Liver (tissue), 9 donors: ENCODE measurements around the gene ZSCAN21. TPM values are rescaled to one million over a fixed set of nuclear protein-coding genes. Genes with fewer than 3 reads are reported as not detected.

Experiments
- DNase-seq: peaks from one replicate; pipeline ENCODE4 v3.0.0-alpha.2; 2017; ENCODE audit warnings: low spot score
- H3K27ac ChIP-seq, 2 donors: one replicate each; pipeline ENCODE4 v1.7.0; 2013; ENCODE audit warnings: inconsistent platforms in 2 of 2, low read length in 2 of 2, control low read depth in 1 of 2, low read depth in 1 of 2, mild to moderate bottlenecking in 1 of 2
- H3K27me3 ChIP-seq, 4 donors: one replicate each; pipeline versions ENCODE4 v1.6.1 to v1.7.0; 2013; ENCODE audit warnings: low read length in 3 of 4, inconsistent platforms in 1 of 4, mild to moderate bottlenecking in 1 of 4, moderate library complexity in 1 of 4; ENCODE audit not compliant: control insufficient read depth in 4 of 4, insufficient read depth in 4 of 4
- H3K36me3 ChIP-seq, 4 donors: one replicate each; pipeline versions ENCODE4 v1.6.1 to v1.7.0; 2013; ENCODE audit warnings: low read length in 3 of 4, mild to moderate bottlenecking in 3 of 4, low read depth in 1 of 4, moderate library complexity in 1 of 4; ENCODE audit not compliant: control insufficient read depth in 4 of 4, insufficient read depth in 3 of 4
- H3K4me1 ChIP-seq, 4 donors: one replicate each; pipeline versions ENCODE4 v1.6.1 to v1.7.0; 2013; ENCODE audit warnings: low read length in 3 of 4, mild to moderate bottlenecking in 3 of 4, moderate library complexity in 1 of 4; ENCODE audit not compliant: control insufficient read depth in 4 of 4, insufficient read depth in 4 of 4
- H3K4me3 ChIP-seq, 3 donors: one replicate each; pipeline versions ENCODE4 v1.6.1 to v1.7.0; 2013; ENCODE audit warnings: low read length in 3 of 3, control low read depth in 1 of 3, low read depth in 1 of 3, mild to moderate bottlenecking in 1 of 3
- H3K9ac ChIP-seq, 2 donors: one replicate each; pipeline ENCODE4 v1.7.0; 2013; ENCODE audit warnings: low read length in 2 of 2, mild to moderate bottlenecking in 2 of 2, moderate library complexity in 2 of 2, control low read depth in 1 of 2, low read depth in 1 of 2
- H3K9me3 ChIP-seq, 4 donors: one replicate each; pipeline versions ENCODE4 v1.6.1 to v1.7.0; 2013; ENCODE audit warnings: low read length in 3 of 4; ENCODE audit not compliant: control insufficient read depth in 4 of 4
- EGR1 ChIP-seq, 2 donors: IDR thresholded peaks; 2 replicates each; pipeline ENCODE4 v1.6.1; 2016 to 2018; ENCODE audit warnings: antibody characterized with exemption in 2 of 2, low read depth in 2 of 2
- FOXA1 ChIP-seq: IDR thresholded peaks from 2 replicates; pipeline ENCODE4 v1.6.1; 2016; ENCODE audit warnings: antibody characterized with exemption
- FOXA2 ChIP-seq: IDR thresholded peaks from 2 replicates; pipeline ENCODE4 v1.6.1; 2016; ENCODE audit warnings: antibody characterized with exemption
- GABPA ChIP-seq, 2 donors: IDR thresholded peaks in 1 of 2; conservative IDR thresholded peaks in 1 of 2; 2 replicates each; pipeline ENCODE4 v1.6.1; 2016; ENCODE audit warnings: antibody characterized with exemption in 2 of 2, mild to moderate bottlenecking in 1 of 2, moderate library complexity in 1 of 2
- HNF4A ChIP-seq, 2 donors: conservative IDR thresholded peaks; 2 replicates each; pipeline ENCODE4 v1.6.1; 2016; ENCODE audit warnings: antibody characterized with exemption in 2 of 2, mild to moderate bottlenecking in 2 of 2
- HNF4G ChIP-seq: IDR thresholded peaks from 2 replicates; pipeline ENCODE4 v1.6.1; 2016; ENCODE audit warnings: antibody characterized with exemption
- JUND ChIP-seq, 2 donors: IDR thresholded peaks; 2 replicates each; pipeline ENCODE4 v1.6.1; 2016; ENCODE audit warnings: antibody characterized with exemption in 2 of 2
- NR2F2 ChIP-seq: IDR thresholded peaks from 2 replicates; pipeline ENCODE4 v1.6.1; 2016; ENCODE audit warnings: antibody characterized with exemption
- RAD21 ChIP-seq, 2 donors: IDR thresholded peaks; 2 replicates each; pipeline ENCODE4 v1.6.1; 2016; ENCODE audit warnings: antibody characterized with exemption in 2 of 2, mild to moderate bottlenecking in 2 of 2
- RXRA ChIP-seq, 2 donors: IDR thresholded peaks; 2 replicates each; pipeline ENCODE4 v1.6.1; 2017 to 2018; ENCODE audit warnings: antibody characterized with exemption in 2 of 2, mild to moderate bottlenecking in 1 of 2
- SP1 ChIP-seq: IDR thresholded peaks from 2 replicates; pipeline ENCODE4 v1.6.1; 2018; ENCODE audit warnings: antibody characterized with exemption, mild to moderate bottlenecking
- TAF1 ChIP-seq: conservative IDR thresholded peaks from 2 replicates; pipeline ENCODE4 v1.6.1; 2016; ENCODE audit warnings: antibody characterized with exemption, mild to moderate bottlenecking
- YY1 ChIP-seq: IDR thresholded peaks from 2 replicates; pipeline ENCODE4 v1.6.1; 2016; ENCODE audit warnings: antibody characterized with exemption, mild to moderate bottlenecking
- WGBS: extraction: QIAGEN DNeasy Blood & Tissue Kit; methylation state at CpG from one replicate; pipeline ENCODE4 v1.1.7; 2013; 5-methylcytosine and 5-hydroxymethylcytosine counted together
- polyA plus RNA-seq, 2 donors: library from polyadenylated mRNA; stranded (reverse) in 1 of 2; unstranded in 1 of 2; fragments of 200-250 nt in 1 of 2; fragments of >200 nt in 1 of 2; fragmentation: Nextera tagmentation in 1 of 2; extraction: Ambion mirVana in 1 of 2; gene quantifications; one replicate each; pipeline versions ENCODE4 v1.2.1 to v1.2.3, GENCODE V29; 2013 to 2015
- total RNA-seq, 2 donors: library from RNA; depleted of rRNA; stranded (reverse); fragments of >200 nt; gene quantifications; one replicate each; pipeline ENCODE4 v1.2.3, GENCODE V29; 2014
- TF ChIP-seq, protein P1 (sequence below): IDR thresholded peaks from 2 replicates; pipeline ENCODE4 v1.6.1; 2016; ENCODE audit warnings: antibody characterized with exemption, mild to moderate bottlenecking
- TF ChIP-seq, protein P2 (sequence below): IDR thresholded peaks from 2 replicates; pipeline ENCODE4 v1.6.1; 2016; ENCODE audit warnings: antibody characterized with exemption
- TF ChIP-seq, protein P3 (sequence below): fragments of 150-350 bp; IDR thresholded peaks from 2 replicates; pipeline ENCODE4 v1.5.1; 2017; ENCODE audit warnings: improper control_type of control experiment, low read depth, low read length; ENCODE audit not compliant: missing input control
- TF ChIP-seq, protein P4 (sequence below): IDR thresholded peaks from 2 replicates; pipeline ENCODE4 v1.6.1; 2016; ENCODE audit warnings: antibody characterized with exemption
- TF ChIP-seq, protein P5 (sequence below): IDR thresholded peaks from 2 replicates; pipeline ENCODE4 v1.6.1; 2016; ENCODE audit warnings: antibody characterized with exemption
- donor health status: healthy.
- donor health status: healthy.
- donor health status: healthy.
- donor health status: healthy.
- donor health status: healthy.

The ZSCAN21 gene
- total and polyA plus RNA-seq, 4 donors = 4.6 to 8.6 (median 6.9) TPM

DNA sequence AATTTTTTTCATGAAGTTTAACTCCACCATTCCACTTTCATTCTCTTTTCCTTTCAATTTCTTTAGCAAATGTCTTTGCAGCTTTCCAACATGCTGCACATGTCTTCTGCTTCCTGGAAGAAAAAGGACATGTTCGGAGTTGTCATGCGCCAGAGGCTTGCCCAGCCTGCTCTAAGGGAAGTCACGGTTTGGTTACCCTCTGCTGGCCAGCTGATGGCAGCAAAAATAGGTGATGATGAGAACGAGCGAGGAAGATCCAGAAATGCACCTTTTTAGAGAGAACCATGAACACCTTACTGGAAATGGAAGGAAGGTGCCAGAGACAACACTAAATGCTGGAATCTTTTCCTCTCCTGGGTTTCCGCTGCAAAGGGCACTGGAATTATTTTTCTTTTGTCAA is 4.9 kb upstream of the ZSCAN21 start:
- peak; percentile 30 to 35 for TF ChIP-seq RXRA (IDR thresholded peaks at IDR 0.05)
- TF ChIP-seq FOXA2 = no peak
- no peak for TF ChIP-seq TAF1
- peak; percentile 22 for TF ChIP-seq SP1
- TF ChIP-seq, protein P1, sequence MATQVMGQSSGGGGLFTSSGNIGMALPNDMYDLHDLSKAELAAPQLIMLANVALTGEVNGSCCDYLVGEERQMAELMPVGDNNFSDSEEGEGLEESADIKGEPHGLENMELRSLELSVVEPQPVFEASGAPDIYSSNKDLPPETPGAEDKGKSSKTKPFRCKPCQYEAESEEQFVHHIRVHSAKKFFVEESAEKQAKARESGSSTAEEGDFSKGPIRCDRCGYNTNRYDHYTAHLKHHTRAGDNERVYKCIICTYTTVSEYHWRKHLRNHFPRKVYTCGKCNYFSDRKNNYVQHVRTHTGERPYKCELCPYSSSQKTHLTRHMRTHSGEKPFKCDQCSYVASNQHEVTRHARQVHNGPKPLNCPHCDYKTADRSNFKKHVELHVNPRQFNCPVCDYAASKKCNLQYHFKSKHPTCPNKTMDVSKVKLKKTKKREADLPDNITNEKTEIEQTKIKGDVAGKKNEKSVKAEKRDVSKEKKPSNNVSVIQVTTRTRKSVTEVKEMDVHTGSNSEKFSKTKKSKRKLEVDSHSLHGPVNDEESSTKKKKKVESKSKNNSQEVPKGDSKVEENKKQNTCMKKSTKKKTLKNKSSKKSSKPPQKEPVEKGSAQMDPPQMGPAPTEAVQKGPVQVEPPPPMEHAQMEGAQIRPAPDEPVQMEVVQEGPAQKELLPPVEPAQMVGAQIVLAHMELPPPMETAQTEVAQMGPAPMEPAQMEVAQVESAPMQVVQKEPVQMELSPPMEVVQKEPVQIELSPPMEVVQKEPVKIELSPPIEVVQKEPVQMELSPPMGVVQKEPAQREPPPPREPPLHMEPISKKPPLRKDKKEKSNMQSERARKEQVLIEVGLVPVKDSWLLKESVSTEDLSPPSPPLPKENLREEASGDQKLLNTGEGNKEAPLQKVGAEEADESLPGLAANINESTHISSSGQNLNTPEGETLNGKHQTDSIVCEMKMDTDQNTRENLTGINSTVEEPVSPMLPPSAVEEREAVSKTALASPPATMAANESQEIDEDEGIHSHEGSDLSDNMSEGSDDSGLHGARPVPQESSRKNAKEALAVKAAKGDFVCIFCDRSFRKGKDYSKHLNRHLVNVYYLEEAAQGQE = no peak
- no peak for TF ChIP-seq JUND (IDR thresholded peaks at IDR 0.05)
- TF ChIP-seq, protein P2, sequence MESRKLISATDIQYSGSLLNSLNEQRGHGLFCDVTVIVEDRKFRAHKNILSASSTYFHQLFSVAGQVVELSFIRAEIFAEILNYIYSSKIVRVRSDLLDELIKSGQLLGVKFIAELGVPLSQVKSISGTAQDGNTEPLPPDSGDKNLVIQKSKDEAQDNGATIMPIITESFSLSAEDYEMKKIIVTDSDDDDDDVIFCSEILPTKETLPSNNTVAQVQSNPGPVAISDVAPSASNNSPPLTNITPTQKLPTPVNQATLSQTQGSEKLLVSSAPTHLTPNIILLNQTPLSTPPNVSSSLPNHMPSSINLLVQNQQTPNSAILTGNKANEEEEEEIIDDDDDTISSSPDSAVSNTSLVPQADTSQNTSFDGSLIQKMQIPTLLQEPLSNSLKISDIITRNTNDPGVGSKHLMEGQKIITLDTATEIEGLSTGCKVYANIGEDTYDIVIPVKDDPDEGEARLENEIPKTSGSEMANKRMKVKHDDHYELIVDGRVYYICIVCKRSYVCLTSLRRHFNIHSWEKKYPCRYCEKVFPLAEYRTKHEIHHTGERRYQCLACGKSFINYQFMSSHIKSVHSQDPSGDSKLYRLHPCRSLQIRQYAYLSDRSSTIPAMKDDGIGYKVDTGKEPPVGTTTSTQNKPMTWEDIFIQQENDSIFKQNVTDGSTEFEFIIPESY = no peak
- no peak for TF ChIP-seq HNF4G
- no peak for TF ChIP-seq FOXA1
- peak in 1 of 2 donors; percentile 55 for TF ChIP-seq GABPA (IDR thresholded peaks at IDR 0.05 in 1 of 2, conservative IDR thresholded peaks at IDR 0.05 in 1 of 2)
- no peak for TF ChIP-seq NR2F2
- TF ChIP-seq HNF4A (conservative IDR thresholded peaks at IDR 0.05) = peak; percentile 23 to 29
- TF ChIP-seq RAD21 (IDR thresholded peaks at IDR 0.05) = peak; percentile 82 to 84
- TF ChIP-seq, protein P3, sequence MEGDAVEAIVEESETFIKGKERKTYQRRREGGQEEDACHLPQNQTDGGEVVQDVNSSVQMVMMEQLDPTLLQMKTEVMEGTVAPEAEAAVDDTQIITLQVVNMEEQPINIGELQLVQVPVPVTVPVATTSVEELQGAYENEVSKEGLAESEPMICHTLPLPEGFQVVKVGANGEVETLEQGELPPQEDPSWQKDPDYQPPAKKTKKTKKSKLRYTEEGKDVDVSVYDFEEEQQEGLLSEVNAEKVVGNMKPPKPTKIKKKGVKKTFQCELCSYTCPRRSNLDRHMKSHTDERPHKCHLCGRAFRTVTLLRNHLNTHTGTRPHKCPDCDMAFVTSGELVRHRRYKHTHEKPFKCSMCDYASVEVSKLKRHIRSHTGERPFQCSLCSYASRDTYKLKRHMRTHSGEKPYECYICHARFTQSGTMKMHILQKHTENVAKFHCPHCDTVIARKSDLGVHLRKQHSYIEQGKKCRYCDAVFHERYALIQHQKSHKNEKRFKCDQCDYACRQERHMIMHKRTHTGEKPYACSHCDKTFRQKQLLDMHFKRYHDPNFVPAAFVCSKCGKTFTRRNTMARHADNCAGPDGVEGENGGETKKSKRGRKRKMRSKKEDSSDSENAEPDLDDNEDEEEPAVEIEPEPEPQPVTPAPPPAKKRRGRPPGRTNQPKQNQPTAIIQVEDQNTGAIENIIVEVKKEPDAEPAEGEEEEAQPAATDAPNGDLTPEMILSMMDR = peak; percentile 48
- TF ChIP-seq, protein P4, sequence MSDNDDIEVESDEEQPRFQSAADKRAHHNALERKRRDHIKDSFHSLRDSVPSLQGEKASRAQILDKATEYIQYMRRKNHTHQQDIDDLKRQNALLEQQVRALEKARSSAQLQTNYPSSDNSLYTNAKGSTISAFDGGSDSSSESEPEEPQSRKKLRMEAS = peak; percentile 48
- TF ChIP-seq, protein P5, sequence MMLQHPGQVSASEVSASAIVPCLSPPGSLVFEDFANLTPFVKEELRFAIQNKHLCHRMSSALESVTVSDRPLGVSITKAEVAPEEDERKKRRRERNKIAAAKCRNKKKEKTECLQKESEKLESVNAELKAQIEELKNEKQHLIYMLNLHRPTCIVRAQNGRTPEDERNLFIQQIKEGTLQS = no peak
- TF ChIP-seq YY1 = no peak
- TF ChIP-seq EGR1 (IDR thresholded peaks at IDR 0.05; ENCODE audit: low read depth in 2 of 2) = peak in 1 of 2 donors; percentile 23
- Histone ChIP-seq H3K36me3 (no peaks in the 10 kb centered on the region), H3K27me3 (no peaks in the 10 kb centered on the region), H3K9ac (no peak overlapping the region), H3K4me1 (peaks cover 4 to 32% (median 29%) of the 10 kb centered on the region in 4 donors), H3K4me3 (no peak overlapping the region), H3K9me3 (no peaks in the 10 kb centered on the region), H3K27ac (no peak overlapping the region)
- no peak for DNase-seq
- WGBS = 26% methylated on average over 6 of the region's 6 CpGs
